ENCODE measurements around the gene ECHDC3.
"Not testable (repeated sequence)": the region's sequence is repeated elsewhere in the genome, so short reads cannot be mapped to it uniquely, and the experiment has no call there.

ECHDC3 gene

DNA sequence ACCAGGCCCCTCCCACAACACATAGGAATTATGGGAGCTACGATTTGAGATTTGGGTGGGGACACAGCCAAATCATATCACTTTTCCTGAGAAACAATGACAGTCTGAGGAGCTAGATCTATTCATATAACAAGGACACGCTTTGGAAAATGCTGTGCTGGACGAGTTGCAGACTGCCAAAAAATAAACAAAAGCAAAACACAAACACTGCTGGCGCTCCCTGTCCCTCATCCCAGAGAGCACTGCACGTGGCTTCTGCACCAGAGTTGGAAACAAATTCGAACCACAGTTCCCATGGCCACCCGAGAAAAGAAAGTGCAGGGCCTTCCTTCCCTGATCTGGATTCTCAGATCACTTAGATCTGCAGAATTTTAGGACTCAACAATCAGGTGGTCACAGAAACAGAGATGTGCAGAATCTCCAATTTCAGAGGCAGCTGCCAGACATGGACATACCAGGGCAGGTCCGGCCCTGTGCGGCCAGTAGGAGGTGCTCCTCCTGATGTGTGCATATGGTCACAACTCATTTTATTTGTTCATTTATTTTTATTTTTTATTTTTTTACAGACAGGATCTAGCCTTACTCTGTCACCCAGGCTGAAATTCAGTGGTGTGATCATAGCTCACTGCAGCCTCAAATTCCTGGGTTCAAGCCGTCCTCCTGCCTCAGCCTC, 35.2 kb upstream of the ECHDC3 start:
- no peak overlapping the region for H3K27ac ChIP-seq
- ChIA-PET CTCF (interaction anchor here (0.7 kb wide), 1 partner anchor 282 kb away, joined by 3 read pairs; no protein-coding TSS in a partner anchor), POLR2A (ENCODE audit: low non-redundant PET) (no interaction called here)
- TF ChIP-seq, protein P1, sequence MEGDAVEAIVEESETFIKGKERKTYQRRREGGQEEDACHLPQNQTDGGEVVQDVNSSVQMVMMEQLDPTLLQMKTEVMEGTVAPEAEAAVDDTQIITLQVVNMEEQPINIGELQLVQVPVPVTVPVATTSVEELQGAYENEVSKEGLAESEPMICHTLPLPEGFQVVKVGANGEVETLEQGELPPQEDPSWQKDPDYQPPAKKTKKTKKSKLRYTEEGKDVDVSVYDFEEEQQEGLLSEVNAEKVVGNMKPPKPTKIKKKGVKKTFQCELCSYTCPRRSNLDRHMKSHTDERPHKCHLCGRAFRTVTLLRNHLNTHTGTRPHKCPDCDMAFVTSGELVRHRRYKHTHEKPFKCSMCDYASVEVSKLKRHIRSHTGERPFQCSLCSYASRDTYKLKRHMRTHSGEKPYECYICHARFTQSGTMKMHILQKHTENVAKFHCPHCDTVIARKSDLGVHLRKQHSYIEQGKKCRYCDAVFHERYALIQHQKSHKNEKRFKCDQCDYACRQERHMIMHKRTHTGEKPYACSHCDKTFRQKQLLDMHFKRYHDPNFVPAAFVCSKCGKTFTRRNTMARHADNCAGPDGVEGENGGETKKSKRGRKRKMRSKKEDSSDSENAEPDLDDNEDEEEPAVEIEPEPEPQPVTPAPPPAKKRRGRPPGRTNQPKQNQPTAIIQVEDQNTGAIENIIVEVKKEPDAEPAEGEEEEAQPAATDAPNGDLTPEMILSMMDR (conservative IDR thresholded peaks at IDR 0.05; ENCODE audit: low read depth) = no peak
- no peak for DNase-seq (ENCODE audit: low spot score)

DNA sequence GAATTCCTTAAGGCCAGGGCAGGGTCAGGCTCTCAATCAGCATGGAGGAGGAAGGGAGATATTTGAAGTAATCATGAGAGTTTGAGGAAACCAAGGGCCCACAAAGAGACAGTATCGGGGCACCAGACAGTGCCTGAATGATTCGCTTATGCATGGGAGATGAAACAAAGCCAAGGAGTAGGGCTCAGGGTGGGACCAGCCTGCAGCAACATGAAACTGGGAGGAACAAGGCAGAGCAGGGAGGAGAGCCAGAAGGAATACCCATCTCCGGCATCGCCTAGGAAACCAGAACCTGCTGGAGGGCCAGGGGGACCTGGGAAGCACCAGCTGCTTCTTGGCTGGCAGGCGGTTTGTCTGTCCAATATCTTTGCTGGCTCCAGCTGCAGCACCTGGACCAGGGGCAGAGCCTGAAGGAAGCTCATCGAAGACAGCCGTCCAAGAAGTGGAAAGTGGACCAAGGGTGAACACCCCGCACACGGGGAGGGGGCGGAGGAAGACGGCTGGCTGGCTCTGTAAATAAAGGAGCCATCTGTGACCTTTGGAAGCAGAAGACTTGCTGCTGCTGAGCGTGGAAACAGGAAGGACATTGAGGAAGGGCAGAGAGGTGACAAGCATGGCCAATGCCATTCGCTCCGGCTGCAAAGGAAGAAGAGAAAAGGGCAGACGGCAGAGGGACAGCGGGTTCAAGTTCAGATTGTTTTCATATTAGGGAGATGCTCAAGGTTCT, 34.4 kb upstream of the ECHDC3 start:
- H3K27ac ChIP-seq = no peak overlapping the region
- no peak for DNase-seq (ENCODE audit: low spot score)
- CTCF ChIA-PET = no interaction called here
- POLR2A ChIA-PET (ENCODE audit: low non-redundant PET) = no interaction called here
- TF ChIP-seq, protein P1 (conservative IDR thresholded peaks at IDR 0.05; ENCODE audit: low read depth) = no peak

DNA sequence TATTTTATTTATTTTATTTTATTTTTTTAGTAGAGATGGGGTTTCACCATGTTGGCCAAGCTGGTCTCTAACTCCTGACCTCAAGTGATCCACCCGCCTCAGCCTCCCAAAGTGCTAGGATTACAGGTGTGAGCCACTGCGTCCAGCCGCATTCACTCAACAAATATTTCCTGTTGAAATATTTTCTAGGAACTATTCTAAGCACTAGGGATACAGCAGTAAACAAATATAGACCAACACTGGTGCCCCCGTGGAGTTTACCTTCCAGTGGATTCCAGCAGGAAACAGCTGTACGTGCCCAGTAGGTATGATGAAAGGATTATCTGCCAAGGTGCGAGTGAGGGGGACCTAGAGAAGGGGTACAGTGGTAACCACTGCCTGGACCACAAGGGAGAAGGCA, 33.4 kb upstream of the ECHDC3 start:
- POLR2A ChIA-PET (ENCODE audit: low non-redundant PET); DNase-seq (ENCODE audit: low spot score); H3K27ac ChIP-seq: not testable (repeated sequence)
- CTCF ChIA-PET = interaction anchor here (0.6 kb wide), 1 partner anchor 14 kb away, joined by 3 read pairs; no protein-coding TSS in a partner anchor

DNA sequence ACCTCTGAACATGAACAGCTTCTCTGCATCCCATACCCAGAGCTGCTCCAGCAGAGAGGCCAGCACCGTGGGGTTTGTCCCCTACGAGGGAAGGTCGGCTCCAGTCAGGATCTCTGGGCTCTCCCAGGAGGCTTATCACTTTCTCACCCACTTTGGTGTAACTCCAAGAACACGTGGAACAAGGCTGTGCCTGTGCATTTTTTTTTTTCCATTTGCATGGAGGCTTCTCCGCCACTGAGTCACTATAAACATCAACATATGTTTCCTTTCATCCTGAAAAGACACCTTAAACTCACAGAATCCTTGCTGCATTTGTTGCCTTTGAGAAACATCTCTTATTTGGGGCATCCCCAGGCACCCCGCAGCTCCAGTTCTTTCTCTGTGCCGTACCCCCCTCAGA, 29.4 kb upstream of the ECHDC3 start:
- no peak overlapping the region for H3K27ac ChIP-seq
- DNase-seq (ENCODE audit: low spot score) = no peak
- TF ChIP-seq, protein P1 (conservative IDR thresholded peaks at IDR 0.05; ENCODE audit: low read depth) = no peak
- POLR2A ChIA-PET (ENCODE audit: low non-redundant PET) = no interaction called here
- CTCF ChIA-PET = no interaction called here

DNA sequence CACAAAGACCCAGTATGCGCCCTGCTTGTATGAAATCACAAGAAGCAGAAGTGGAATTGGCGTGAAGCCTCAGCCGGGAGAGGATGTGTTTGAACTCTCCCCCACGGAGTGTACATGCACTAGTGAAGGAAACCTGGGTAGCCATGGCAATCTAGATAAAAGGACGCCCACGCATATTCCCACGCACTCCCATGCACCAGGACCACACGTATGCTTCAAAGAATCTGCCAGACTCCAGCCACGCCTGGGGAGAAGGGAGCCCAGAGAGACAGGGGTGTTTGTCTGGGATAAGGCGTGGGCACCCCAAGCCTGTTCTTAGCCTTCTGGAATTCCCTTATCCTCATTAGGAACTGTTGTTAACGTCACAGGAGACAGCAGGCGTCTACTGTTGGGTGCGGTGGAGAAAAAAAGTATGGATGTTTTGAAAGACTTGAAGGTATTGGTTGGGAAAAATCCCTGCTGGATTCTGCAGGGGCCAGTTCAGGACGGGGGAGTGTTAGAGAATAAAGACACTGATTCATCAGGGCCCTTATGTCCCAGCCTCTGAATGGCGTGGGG, 28.9 kb upstream of the ECHDC3 start:
- no peak for DNase-seq (ENCODE audit: low spot score)
- CTCF ChIA-PET = no interaction called here
- POLR2A ChIA-PET (ENCODE audit: low non-redundant PET) = no interaction called here
- H3K27ac ChIP-seq = no peak overlapping the region
- TF ChIP-seq, protein P1 (conservative IDR thresholded peaks at IDR 0.05; ENCODE audit: low read depth) = no peak

DNA sequence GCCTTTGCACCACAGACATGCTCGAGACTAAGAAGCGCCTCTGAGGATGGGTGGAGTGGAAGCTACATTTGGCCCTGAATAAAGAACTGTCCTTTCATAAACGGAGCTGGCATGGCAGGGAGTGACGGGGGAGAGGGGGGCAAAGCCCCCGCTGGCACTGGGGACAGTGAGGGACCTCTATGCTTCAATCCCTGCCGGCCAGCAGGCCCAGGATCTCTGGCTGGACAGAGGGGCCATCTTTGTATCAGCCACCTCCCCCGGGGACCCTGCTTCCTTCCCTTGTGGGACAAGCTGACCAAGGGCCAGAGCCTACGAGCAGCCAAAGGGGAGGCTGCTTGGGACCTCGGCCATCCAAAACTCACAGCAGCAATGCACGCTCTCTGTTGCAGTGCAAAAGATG, 28.2 kb upstream of the ECHDC3 start:
- DNase-seq (ENCODE audit: low spot score) = no peak
- CTCF ChIA-PET = no interaction called here
- H3K27ac ChIP-seq = no peak overlapping the region
- TF ChIP-seq, protein P1 (conservative IDR thresholded peaks at IDR 0.05; ENCODE audit: low read depth) = no peak
- POLR2A ChIA-PET (ENCODE audit: low non-redundant PET) = no interaction called here
